A172 (cell line): ENCODE data around the gene CAMK1D. TPM values are rescaled to one million over a fixed set of nuclear protein-coding genes. Genes with fewer than 3 reads are reported as not detected.

Experiments used
- total RNA-seq: library from RNA; depleted of rRNA; stranded (reverse); fragments of >200 nt; shearing (Covaris generic); gene quantifications from 2 replicates; pipeline ENCODE4 v1.2.3, GENCODE V29; 2014; rRNA removed

Gene CAMK1D
- total RNA-seq, 1 experiment from 2014 or later: 2.6 TPM

Other genes with a start within 250 kb of the CAMK1D start
- gene SEC61A2, start 219.9 kb upstream of the CAMK1D start, total RNA-seq: 6.1 and 17.4 TPM in 2 replicates
- 166 and 198 TPM in 2 replicates for gene NUDT5, start 153.7 kb upstream of the CAMK1D start, total RNA-seq
- 205 and 332 TPM in 2 replicates for gene CDC123, start 153.4 kb upstream of the CAMK1D start, total RNA-seq